Mucosa of stomach (tissue), 1 donor: ENCODE results near the gene PSMD2.
"Not testable (repeated sequence)": the region's sequence is repeated elsewhere in the genome, so short reads cannot be mapped to it uniquely, and the experiment has no call there.

Experiments
- H3K27me3 ChIP-seq: one replicate; pipeline ENCODE4 v1.7.0; 2013; ENCODE audit warnings: mild to moderate bottlenecking, low read length; ENCODE audit not compliant: control insufficient read depth, insufficient read depth
- H3K36me3 ChIP-seq: one replicate; pipeline ENCODE4 v1.7.0; 2013; ENCODE audit warnings: low read length; ENCODE audit not compliant: control insufficient read depth, insufficient read depth
- H3K4me1 ChIP-seq: one replicate; pipeline ENCODE4 v1.7.0; 2013; ENCODE audit warnings: mild to moderate bottlenecking, low read length; ENCODE audit not compliant: control insufficient read depth, insufficient read depth
- H3K4me3 ChIP-seq: one replicate; pipeline ENCODE4 v1.7.0; 2013; ENCODE audit warnings: low read length
- H3K9ac ChIP-seq: one replicate; pipeline ENCODE4 v1.7.0; 2013; ENCODE audit warnings: mild to moderate bottlenecking, low read length, moderate library complexity
- H3K9me3 ChIP-seq: one replicate; pipeline ENCODE4 v1.7.0; 2013; ENCODE audit warnings: mild to moderate bottlenecking, low read length, moderate library complexity; ENCODE audit not compliant: control insufficient read depth
- donor health status: Pancreatic carcinoma.

Gene PSMD2

DNA sequence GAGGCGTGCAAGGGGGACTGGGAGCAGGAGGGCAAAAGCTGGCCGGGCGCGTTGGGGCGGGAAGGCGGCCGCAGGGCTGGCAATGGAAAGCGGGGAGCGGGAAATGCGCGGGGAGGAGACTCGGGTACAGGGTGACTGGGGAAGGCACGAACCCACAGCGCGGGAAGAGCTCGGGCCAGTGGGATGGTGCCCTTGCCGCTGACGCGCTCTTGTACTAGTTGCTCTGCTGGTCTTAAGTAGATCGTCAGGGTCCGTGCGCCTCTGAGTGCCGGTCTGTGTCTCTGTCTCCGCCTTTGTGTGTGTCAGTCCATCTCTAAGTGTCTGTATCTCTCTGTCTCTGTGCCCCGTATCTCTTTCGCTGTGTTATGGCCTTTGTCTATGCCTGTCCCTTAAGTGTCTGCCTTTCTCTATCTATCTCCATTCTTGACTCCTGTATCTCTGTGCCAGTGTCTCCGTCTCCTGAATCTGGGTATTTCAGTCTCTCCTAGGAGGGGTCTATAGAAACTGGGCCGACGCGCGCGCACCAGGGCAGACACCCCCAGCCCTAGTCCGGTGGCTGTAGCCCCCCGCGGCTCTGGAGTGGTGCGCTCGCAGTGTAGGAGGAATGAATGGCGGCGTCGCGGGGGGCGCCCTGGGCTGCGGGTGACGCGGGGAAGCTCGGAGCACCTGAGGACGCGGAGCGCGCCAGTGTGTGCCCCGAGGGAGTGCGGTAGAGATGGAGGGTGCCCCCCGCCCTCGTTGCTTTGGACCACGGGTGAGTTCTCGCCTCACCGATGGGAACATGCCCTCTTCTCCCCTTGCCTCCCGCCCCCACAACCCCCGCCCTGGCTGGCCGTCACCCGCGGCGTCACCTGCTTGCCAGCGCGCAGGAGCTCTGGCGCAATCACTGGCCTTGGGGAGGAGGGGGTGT lies 36.9 kb upstream of the PSMD2 start:
- peaks cover 43% of the 10 kb centered on the region for H3K27me3 ChIP-seq
- H3K4me3 ChIP-seq: no peak overlapping the region
- peaks cover 16% of the 10 kb centered on the region for H3K4me1 ChIP-seq
- H3K9ac ChIP-seq: no peak overlapping the region
- no peaks in the 10 kb centered on the region for H3K36me3 ChIP-seq
- H3K9me3 ChIP-seq: no peaks in the 10 kb centered on the region

- no peaks in the 10 kb centered on the region for H3K36me3 ChIP-seq
- peaks cover 43% of the 10 kb centered on the region for H3K27me3 ChIP-seq
- peaks cover 16% of the 10 kb centered on the region for H3K4me1 ChIP-seq
- H3K9me3 ChIP-seq: no peaks in the 10 kb centered on the region
- no peak overlapping the region for H3K4me3 ChIP-seq
- no peak overlapping the region for H3K9ac ChIP-seq
Measured at GRCh38 chr3:184262764-184263179, 36.3 kb upstream of the PSMD2 start.

- H3K36me3 ChIP-seq, H3K9me3 ChIP-seq, H3K4me1 ChIP-seq, H3K4me3 ChIP-seq, H3K9ac ChIP-seq: not testable (repeated sequence)
- H3K27me3 ChIP-seq: peaks cover 17% of the 10 kb centered on the region
Measured at GRCh38 chr3:184267249-184267648, 31.8 kb upstream of the PSMD2 start.

DNA sequence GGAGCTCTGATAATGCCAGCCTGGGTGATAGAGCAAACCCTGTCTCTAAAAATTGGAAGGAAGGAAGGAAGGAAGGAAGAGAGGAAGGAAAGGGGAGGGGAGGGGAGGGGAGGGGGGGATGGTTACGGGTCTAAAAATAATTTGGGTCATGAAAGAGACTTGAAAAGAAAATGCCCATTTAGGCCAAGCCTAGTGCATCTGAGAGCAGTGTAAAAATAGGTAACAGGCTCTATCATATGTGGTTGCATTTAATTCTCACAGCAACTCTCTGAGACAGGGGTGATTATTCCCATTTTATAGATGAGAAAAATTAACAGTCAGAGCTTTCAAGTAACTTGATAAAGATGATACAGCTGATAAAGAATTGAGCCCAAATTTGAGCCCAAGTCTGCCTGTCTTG lies 26.8 kb upstream of the PSMD2 start:
- Histone ChIP-seq H3K36me3 (no peaks in the 10 kb centered on the region), H3K27me3 (peaks cover 25% of the 10 kb centered on the region), H3K9me3 (no peaks in the 10 kb centered on the region)

GRCh38 chr3:184275381-184275701 lies 23.7 kb upstream of the PSMD2 start:
- no peaks in the 10 kb centered on the region for H3K4me1 ChIP-seq
- H3K9me3 ChIP-seq: no peaks in the 10 kb centered on the region
- H3K4me3 ChIP-seq: no peak overlapping the region
- H3K36me3 ChIP-seq: no peaks in the 10 kb centered on the region
- peaks cover 31% of the 10 kb centered on the region for H3K27me3 ChIP-seq
- no peak overlapping the region for H3K9ac ChIP-seq

More for the DNA sequence above, 26.8 kb upstream of the PSMD2 start:
- Histone ChIP-seq H3K4me3 (no peak overlapping the region), H3K4me1 (no peaks in the 10 kb centered on the region), H3K9ac (no peak overlapping the region)

- Histone ChIP-seq H3K4me3 (no peak within 1 kb of the TSS), H3K9me3 (no peaks in the 10 kb centered on the region), H3K9ac (no peak within 1 kb of the TSS), H3K36me3 (no peaks in the 10 kb centered on the region), H3K27me3 (peaks cover 31% of the 10 kb centered on the region), H3K4me1 (no peaks in the 10 kb centered on the region)
Measured at GRCh38 chr3:184275961-184276910, 22.8 kb upstream of the PSMD2 start, which contains the start of gene ECE2. Gene ECE2 (plus strand): TSS chr3:184276022. CDS start chr3:184276154, 132 bp downstream.

GRCh38 chr3:184277366-184277765 lies 21.7 kb upstream of the PSMD2 start:
- Histone ChIP-seq H3K9me3 (no peaks in the 10 kb centered on the region), H3K27me3 (peaks cover 31% of the 10 kb centered on the region), H3K36me3 (no peaks in the 10 kb centered on the region), H3K4me3 (no peak overlapping the region), H3K4me1 (no peaks in the 10 kb centered on the region), H3K9ac (no peak overlapping the region)

GRCh38 chr3:184282941-184283340 lies 16.1 kb upstream of the PSMD2 start:
- H3K4me1 ChIP-seq: no peaks in the 10 kb centered on the region
- no peaks in the 10 kb centered on the region for H3K36me3 ChIP-seq
- no peaks in the 10 kb centered on the region for H3K9me3 ChIP-seq
- no peak overlapping the region for H3K9ac ChIP-seq
- H3K4me3 ChIP-seq: no peak overlapping the region
- H3K27me3 ChIP-seq: no peaks in the 10 kb centered on the region

DNA sequence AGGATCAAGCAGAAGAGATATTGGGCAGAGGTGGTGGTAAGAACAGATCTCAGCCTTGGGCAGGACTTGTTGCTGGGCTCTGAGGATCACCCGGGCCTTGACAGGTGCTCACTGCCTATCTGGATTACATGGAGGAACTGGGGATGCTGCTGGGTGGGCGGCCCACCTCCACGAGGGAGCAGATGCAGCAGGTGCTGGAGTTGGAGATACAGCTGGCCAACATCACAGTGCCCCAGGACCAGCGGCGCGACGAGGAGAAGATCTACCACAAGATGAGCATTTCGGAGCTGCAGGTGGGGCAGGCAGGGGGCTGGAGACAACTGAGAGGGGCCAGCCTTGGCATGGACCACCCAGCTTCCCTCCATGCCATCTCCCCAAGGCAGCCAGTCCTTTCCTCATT lies 15.4 kb upstream of the PSMD2 start:
- Histone ChIP-seq H3K4me3 (no peak overlapping the region), H3K27me3 (no peaks in the 10 kb centered on the region), H3K36me3 (no peaks in the 10 kb centered on the region), H3K9me3 (no peaks in the 10 kb centered on the region), H3K4me1 (no peaks in the 10 kb centered on the region), H3K9ac (no peak overlapping the region)

DNA sequence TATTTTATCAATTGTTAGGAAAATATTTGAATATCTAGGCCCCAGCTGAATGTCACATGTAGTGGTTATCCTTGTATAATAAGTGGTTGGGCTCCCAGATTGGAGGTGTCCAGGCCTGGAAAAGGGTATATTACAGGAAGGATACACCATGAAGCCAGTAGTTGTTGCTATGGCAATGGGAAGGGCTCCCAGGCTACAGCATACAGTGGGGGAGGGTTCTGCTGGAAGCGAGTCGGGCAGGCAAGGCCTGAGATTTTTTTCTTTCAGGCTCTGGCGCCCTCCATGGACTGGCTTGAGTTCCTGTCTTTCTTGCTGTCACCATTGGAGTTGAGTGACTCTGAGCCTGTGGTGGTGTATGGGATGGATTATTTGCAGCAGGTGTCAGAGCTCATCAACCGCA lies 14.3 kb upstream of the PSMD2 start:
- Histone ChIP-seq H3K9ac (no peak overlapping the region), H3K9me3 (no peaks in the 10 kb centered on the region), H3K4me1 (no peaks in the 10 kb centered on the region), H3K4me3 (no peak overlapping the region), H3K36me3 (no peaks in the 10 kb centered on the region), H3K27me3 (no peaks in the 10 kb centered on the region)

- no peak overlapping the region for H3K4me3 ChIP-seq
- H3K36me3 ChIP-seq: no peaks in the 10 kb centered on the region
- H3K27me3 ChIP-seq: peaks cover 6% of the 10 kb centered on the region
- no peaks in the 10 kb centered on the region for H3K9me3 ChIP-seq
- H3K9ac ChIP-seq: no peak overlapping the region
- no peaks in the 10 kb centered on the region for H3K4me1 ChIP-seq
Measured at GRCh38 chr3:184289426-184289938, 9.6 kb upstream of the PSMD2 start.

GRCh38 chr3:184290331-184290730 lies 8.7 kb upstream of the PSMD2 start:
- H3K9me3 ChIP-seq: no peaks in the 10 kb centered on the region
- peaks cover 6% of the 10 kb centered on the region for H3K27me3 ChIP-seq
- no peaks in the 10 kb centered on the region for H3K4me1 ChIP-seq
- H3K4me3 ChIP-seq: no peak overlapping the region
- no peaks in the 10 kb centered on the region for H3K36me3 ChIP-seq
- no peak overlapping the region for H3K9ac ChIP-seq
